GM18498 (cell line): ENCODE data around the gene APOE.

ENCODE experiments used
- ATAC-seq: cut with Tn5 transposase; IDR thresholded peaks from one replicate; pipeline ENCODE4 v1.9.1; 2021; ENCODE audit warnings: mild to moderate bottlenecking, moderate library complexity; ENCODE audit not compliant: unreplicated experiment

Gene APOE

GRCh38 chr19:44948763-44949374 lies 43.3 kb downstream of the APOE start:
- no peak for ATAC-seq

GRCh38 chr19:44949550-44949949 lies 44.0 kb downstream of the APOE start:
- ATAC-seq = no peak

GRCh38 chr19:44951179-44952159 lies 45.9 kb downstream of the APOE start:
- no peak for ATAC-seq

- ATAC-seq = no peak
These were observed 48.7 kb downstream of the APOE start for GRCh38 chr19:44954278-44954648.

- peak; percentile 86 for ATAC-seq
These were observed 49.3 kb downstream of the APOE start, which contains the start of gene CLPTM1 for GRCh38 chr19:44954649-44955504. Gene CLPTM1 (plus strand): TSS chr19:44955380. CDS start chr19:44955396, 16 bp downstream.

GRCh38 chr19:44955505-44956439 lies 50.2 kb downstream of the APOE start:
- ATAC-seq = no peak

- ATAC-seq = no peak
These were observed 51.9 kb downstream of the APOE start for GRCh38 chr19:44957526-44957925.

GRCh38 chr19:44958090-44958489 lies 52.5 kb downstream of the APOE start:
- ATAC-seq = no peak
